GM19025 (cell line): ENCODE results near the gene CEP76.

Experiments
- ATAC-seq: cut with Tn5 transposase; IDR thresholded peaks from one replicate; pipeline ENCODE4 v1.9.1; 2021; ENCODE audit warnings: mild to moderate bottlenecking, low read depth, moderate library complexity; ENCODE audit not compliant: unreplicated experiment

Gene CEP76

DNA sequence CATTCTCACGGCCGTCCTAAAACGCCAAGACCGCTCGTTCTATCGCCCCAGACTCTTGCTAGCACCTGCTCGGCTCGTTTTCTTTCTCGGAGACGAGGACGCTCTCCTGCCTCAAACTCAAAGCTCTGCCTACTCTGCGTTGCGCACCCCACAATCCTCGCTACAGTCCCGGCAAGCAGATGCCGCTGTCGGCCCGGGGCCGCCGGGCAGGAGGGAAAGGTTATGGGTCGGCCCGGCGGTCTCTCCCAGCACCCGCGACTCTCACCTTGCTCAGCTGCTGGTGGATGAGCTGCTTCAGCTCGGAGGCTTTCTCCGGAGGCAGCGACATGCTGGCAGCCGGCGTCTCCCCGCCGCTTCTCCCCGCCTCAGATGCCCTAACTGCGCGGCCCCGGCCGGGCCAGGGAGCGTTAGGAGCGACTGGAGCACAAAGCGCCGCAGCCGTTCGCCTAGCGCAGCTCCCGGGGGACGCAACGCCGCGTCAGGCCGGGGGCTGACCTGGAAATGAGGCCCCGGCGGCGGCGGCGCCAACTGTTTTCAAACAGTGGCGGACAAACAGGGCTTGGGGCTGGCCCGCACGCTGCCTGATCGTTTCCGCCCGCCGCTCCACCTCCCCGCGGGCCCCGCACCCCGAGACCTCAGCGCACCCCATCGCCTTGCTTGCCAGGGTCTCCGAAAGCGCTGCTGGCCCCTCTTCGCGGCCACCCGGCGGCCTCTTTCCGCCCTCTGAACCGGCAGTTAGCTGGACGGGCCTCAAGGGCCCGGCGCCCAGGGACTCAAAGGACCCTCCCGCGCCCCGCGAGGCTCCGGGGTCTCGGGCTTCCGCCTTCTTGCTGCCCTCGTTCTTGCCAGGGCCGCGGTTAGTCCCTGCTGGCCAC is at the start of gene CEP76, which contains the start of gene PSMG2:
TSS of gene CEP76 (minus strand) at position 503 of the 875 bp plus-strand sequence. CDS start at position 328, 175 bp downstream.
TSS of gene PSMG2 (plus strand) at position 822 of the 875 bp plus-strand sequence. CDS start 66 bp downstream, outside the sequence.
- peak; percentile 87 for ATAC-seq

- no peak for ATAC-seq
Observed at GRCh38 chr18:12751891-12752290, 49.4 kb upstream of the CEP76 start.

DNA sequence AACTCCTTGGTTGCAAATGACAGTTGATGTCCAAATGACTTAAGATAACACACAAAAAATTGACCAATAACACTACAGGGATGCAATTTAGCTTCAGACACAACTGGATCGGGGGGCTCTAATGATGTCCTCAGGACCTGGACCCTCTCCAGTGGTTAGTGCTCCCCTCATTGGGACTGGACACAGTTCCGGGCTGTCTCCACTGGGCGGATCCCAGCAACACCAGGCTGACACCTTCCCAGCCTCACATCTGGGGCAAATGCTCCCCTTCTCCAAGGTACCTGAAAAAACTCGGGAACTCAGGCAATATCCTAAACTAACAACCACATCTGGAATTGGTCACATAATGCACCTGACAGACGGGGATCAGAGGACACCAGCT is 49.0 kb upstream of the CEP76 start:
- ATAC-seq, result no peak

DNA sequence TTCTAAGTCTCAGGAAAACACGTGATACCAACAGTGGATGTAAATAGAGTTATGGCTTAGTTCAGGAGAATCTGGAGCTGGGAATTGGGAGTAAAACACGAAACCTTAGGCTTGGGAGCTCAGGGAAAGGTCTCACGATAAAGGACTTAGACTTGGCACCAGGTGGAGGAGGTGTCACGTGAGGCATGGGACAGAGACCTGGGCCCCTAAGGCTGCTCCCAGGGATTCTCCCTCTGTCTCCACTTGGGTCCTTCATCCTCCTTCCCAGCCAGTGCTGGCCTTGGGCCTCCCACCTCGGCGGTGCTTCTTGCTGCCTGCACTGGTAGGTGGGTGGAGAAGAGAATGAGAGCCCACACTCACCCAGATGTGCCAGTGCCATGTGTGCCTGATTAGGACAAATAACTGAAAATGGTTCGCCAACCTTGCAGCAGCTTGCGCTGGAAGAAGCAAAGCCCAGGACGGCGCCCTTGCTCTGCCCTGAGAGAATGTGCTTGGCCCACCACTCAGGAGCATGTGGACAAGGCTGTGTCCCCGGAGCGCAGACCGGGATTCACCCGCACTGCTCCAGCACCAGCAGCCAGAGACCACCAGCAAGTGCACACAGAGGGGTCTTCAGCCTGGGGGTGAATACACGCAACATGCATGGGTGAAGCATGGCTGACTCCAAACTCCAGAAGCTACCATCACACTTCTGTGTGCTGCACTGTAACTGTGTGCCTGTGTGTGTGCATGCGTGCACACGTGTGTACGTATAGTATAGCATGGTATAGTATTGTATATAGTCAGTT is 48.4 kb upstream of the CEP76 start:
- ATAC-seq, result no peak

- no peak for ATAC-seq
Observed at GRCh38 chr18:12750076-12750714, 47.7 kb upstream of the CEP76 start.

DNA sequence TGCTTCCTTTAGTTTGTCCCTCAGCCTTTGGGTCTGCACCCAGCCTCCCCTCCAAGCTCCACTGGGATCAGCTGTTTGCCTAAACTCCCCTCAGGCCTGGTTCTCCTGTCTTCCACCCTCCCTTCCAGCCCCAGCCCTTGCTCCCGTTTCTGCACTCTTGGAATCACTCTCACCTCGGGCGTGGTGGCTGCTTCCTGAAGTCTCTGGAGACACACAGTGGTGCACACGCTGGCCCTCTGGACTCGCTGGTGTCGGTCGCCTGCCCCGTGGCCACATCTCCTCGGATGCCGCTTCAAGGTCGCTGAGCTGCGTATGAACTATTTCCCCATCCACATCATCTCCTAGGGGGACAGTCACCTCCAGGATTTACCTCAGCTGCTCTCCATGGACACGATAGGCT is 46.6 kb upstream of the CEP76 start:
- no peak for ATAC-seq

GRCh38 chr18:12748671-12749070 is 46.1 kb upstream of the CEP76 start:
- ATAC-seq, result no peak

GRCh38 chr18:12747530-12748315 is 45.2 kb upstream of the CEP76 start:
- ATAC-seq, result no peak

DNA sequence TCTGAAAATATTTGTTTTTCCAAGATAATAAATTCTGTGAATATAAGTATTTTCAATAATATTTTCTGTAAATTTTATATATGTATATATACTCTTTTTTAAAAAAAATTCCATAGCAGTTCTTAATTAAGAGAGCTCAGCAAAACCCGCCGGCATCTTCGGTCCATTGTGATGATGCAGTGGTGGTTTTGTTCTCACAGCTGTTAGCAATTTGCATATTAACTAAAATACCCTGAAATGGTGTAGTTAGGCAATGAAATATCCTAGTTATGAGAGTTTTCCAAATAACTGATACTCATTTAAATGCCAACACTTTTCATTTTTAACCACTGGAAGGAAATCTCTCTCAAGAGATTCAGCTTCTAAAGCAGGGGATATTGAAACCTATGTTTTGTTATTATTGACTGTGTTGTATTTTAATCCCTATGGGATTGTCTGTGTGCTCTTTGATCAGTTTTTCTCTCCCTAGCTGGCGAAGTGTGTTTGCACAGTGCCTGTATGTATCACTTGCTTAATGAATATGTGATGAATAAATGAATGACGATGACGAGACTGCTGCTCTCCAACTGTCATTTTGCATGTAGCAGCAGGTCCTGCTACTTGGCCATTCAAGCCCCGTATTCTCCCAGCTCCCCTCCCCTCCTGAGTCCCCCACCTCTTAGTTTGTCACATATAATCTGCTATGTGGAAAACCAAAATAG is 42.7 kb upstream of the CEP76 start:
- ATAC-seq, result no peak

- ATAC-seq, result no peak
Observed at GRCh38 chr18:12744103-12744502, 41.6 kb upstream of the CEP76 start.

DNA sequence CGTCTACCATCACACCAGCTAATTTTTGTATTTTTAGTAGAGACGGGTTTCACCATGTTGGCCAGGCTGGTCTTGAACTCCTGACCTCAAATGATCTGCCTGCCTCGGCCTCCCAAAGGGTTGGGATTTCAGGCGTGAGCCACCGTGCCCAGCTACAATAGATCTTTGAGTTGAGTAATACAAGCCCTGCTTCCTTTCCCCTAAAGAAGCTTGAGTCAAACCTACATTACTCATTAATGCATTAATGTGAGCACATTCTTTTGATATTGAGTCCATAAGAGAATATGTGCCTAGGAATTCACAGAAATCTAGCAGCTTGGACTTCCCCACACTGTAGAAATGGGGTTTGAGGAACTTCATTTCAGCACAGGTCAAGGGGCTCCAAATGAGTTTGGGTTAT is 39.9 kb upstream of the CEP76 start:
- ATAC-seq, result no peak

DNA sequence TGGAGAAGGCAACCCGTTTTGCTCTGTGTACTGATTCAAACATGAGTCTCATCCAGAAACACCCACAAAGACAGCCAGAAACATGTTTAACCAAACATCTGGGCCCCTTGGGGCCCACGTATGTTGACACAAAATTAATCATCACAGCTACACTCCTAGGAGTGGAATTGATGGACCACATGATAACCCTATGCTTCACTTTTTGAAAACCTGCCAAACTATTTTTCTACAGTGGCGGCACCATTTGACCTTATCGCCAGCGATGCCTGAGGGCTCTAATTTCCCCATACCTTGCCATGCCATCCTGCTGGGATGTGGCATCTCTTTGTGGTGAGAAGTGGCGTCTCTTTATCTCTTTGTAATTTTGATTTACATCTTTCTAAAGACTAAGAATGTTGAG is 38.8 kb upstream of the CEP76 start:
- no peak for ATAC-seq

DNA sequence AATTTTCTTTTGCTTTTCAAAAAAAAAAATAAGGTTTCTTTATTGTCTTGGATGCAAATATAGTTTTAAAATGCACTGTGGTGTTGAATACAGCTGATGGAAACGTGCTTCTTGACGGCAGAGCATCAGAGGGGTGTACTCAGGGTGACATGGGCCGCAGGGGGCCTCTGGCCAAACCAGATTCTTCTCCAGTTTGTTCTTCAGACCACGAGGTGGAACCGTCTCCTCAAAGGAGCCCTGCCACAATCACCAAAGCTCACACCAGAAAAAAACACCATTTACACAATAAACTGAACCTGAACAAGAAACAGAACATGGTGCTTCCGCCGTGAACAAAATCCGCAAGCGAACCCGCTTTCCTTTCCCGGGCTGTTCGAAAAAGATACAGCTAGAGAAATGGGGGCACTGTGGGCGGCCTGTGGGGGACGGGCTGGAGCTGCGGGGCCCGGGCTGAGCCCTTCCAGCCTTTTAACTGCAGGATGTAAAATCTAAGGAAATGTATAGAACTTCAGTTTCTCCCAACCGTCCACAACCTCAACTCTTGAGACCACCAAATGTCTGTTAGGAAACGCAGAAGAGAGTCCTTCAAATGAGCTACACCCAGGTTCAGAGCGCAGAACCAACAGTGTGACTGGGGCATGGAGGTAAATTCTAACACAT is 34.9 kb upstream of the CEP76 start:
- ATAC-seq, result no peak

GRCh38 chr18:12726774-12727550 is 24.4 kb upstream of the CEP76 start:
- ATAC-seq, result no peak

DNA sequence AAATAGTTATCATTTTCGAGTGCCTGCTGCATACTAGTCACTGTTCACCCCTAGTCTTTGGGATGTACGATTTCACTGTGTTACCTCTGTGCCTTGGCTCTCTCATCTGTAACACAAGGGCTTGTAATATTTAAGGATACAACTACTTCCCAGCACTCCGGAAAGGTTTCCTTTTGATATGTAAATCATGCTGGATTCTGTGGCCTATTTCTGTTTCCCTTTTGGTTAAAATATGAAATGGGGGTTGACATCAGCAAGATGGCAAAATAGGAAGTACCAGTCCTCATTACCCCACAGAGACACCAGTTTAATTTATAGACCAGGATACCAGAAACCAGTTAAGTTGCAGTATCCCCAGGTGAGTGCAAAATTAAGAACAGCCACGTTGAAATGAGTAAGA is 23.8 kb upstream of the CEP76 start:
- ATAC-seq, result no peak

GRCh38 chr18:12722731-12723130 is 20.2 kb upstream of the CEP76 start:
- no peak for ATAC-seq

DNA sequence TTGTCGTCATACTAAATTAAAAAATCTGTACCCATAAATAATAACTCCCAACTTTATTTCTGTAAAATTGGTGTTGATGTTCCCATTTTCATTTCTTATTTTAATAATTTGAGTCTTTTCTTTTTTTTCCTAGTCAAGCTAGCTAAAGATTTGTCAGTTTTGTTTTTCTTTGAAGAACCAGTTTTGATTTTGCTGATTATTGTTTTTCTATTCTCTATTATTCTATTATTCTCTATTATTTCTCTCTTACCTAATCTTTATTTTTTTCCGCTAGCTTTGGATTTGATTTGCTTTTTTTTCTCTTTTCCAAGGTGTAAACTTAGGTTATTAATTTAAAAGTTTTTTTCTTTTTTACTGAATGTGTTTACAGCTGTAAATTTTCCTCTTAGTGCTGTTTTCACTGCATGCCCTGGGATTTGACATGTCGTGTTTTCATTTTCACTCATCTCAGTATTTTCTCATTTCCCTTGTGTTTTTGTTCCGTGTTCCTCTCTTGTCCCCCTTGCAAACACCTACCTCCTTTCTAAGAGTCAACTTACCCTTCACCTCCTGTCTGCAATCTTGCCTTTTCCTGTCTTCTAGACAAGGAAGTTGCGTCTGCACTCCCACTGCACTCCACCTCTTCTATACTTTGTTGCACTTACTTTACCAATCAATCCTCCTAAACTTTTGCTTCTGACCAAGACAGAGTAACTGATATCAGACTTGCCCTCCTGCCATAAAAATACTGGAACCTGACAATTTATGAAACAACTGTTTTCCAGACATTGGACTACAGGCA is 19.2 kb upstream of the CEP76 start:
- no peak for ATAC-seq

- no peak for ATAC-seq
Observed at GRCh38 chr18:12711446-12711845, 8.9 kb upstream of the CEP76 start.
